AG04450 (cell line): ENCODE data around the gene FREM2. TPM values are rescaled to one million over a fixed set of nuclear protein-coding genes. Genes with fewer than 3 reads are reported as not detected.

ENCODE experiments used
- CTCF ChIA-PET: fragments of 300-600, 350-600 bp; formaldehyde crosslinking; extraction: SDS; loops from one replicate; lab custom pipeline; 2022; ENCODE audit warnings: antibody characterized with exemption, inconsistent platforms; lab: Charles Lee
- POLR2A ChIA-PET: fragments of 350-600 bp; formaldehyde crosslinking; extraction: SDS; loops from one replicate; lab custom pipeline; 2021; ENCODE audit warnings: antibody characterized with exemption, inconsistent platforms; lab: Yijun Ruan, JAX
- DNase-seq: peaks from one replicate; pipeline ENCODE4 v3.0.0-alpha.2; 2011; ENCODE audit warnings: low read depth, low spot score
- H3K27ac ChIP-seq: one replicate; pipeline ENCODE4 v1.5.1; 2012; ENCODE audit warnings: low read depth, low read length, control low read depth
- H3K27me3 ChIP-seq: one replicate; pipeline ENCODE4 v1.6.0; 2012; ENCODE audit warnings: low read length; ENCODE audit not compliant: control insufficient read depth, insufficient read depth
- H3K4me3 ChIP-seq: 2 replicates; pipeline ENCODE4 v1.5.1; 2011; ENCODE audit warnings: mild to moderate bottlenecking, low read depth, low read length, control low read depth
- H3K9me3 ChIP-seq: 2 replicates; pipeline ENCODE4 v1.5.1; 2012; ENCODE audit warnings: low read length; ENCODE audit not compliant: control insufficient read depth, insufficient read depth
- CTCF ChIP-seq: IDR thresholded peaks from 2 replicates; pipeline ENCODE4 v1.5.1; 2011; ENCODE audit warnings: low read depth, low read length, control low read depth, inconsistent platforms
- polyA plus RNA-seq: library from polyadenylated mRNA; depleted of rRNA; stranded (reverse); fragments of >200 nt; gene quantifications from 2 replicates; pipeline ENCODE4 v1.2.3, GENCODE V29; 2011
- small RNA-seq: library from RNA; depleted of rRNA; stranded (forward); fragments of <200 nt; gene quantifications from one replicate; pipeline ENCODE3, GENCODE V24; 2012; ENCODE audit warnings: low read depth; ENCODE audit not compliant: insufficient read length

Gene FREM2
- polyA plus RNA-seq, 1 experiment = not detected

- Histone ChIP-seq H3K4me3 (no peak overlapping the region), H3K27ac (no peak overlapping the region), H3K9me3 (no peaks in the 10 kb centered on the region), H3K27me3 (no peaks in the 10 kb centered on the region)
- no peak for TF ChIP-seq CTCF
- CTCF ChIA-PET = no interaction called here
- POLR2A ChIA-PET = no interaction called here
- DNase-seq = no peak
These were observed 234.2 kb downstream of the FREM2 start for GRCh38 chr13:38921081-38921480.

- ChIA-PET POLR2A (no interaction called here), CTCF (interaction anchor here (0.8 kb wide), 1 partner anchor 340 kb away, joined by 3 read pairs; no protein-coding TSS in a partner anchor)
- Histone ChIP-seq H3K9me3 (no peaks in the 10 kb centered on the region), H3K4me3 (no peak overlapping the region), H3K27me3 (no peaks in the 10 kb centered on the region), H3K27ac (no peak overlapping the region)
- DNase-seq = no peak
- TF ChIP-seq CTCF = no peak
These were observed 235.3 kb downstream of the FREM2 start for GRCh38 chr13:38922170-38922569.

- CTCF ChIA-PET = no interaction called here
- DNase-seq = no peak
- no peaks in the 10 kb centered on the region for H3K27me3 ChIP-seq
- no peak for TF ChIP-seq CTCF
- POLR2A ChIA-PET = no interaction called here
- H3K9me3 ChIP-seq = no peaks in the 10 kb centered on the region
- H3K4me3 ChIP-seq = no peak overlapping the region
- H3K27ac ChIP-seq = no peak overlapping the region
These were observed 246.9 kb downstream of the FREM2 start for GRCh38 chr13:38933786-38934185.

Small RNA genes lying within 50 kb of the gene (small RNA-seq; reads per million reads assigned to genes)
- gene PLA2G12AP2 (not detected), gene RNU6-56P (not detected)
